H1 (cell line): ENCODE results near the gene ACE.
A peak's percentile ranks its signal among the peaks of the same experiment; 100 is the strongest.

Experiments used
- ASH2L ChIP-seq: fragments of 200-600, 300-600 bp; sonication (generic); IDR thresholded peaks from one replicate; pipeline ENCODE4 v1.7.1; 2017; ENCODE audit warnings: low read length
- CBX8 ChIP-seq: fragments of 300-800, 300-1000 bp; sonication (generic); IDR thresholded peaks from 2 replicates; pipeline ENCODE4 v1.7.1; 2016; ENCODE audit warnings: low read depth, low read length, borderline replicate concordance
- CEBPB ChIP-seq: IDR thresholded peaks from 2 replicates; pipeline ENCODE4 v1.6.1; 2012; ENCODE audit warnings: low read depth, low read length
- POLR2AphosphoS5 ChIP-seq: IDR thresholded peaks from 2 replicates; pipeline ENCODE4 v1.6.1; 2011; ENCODE audit warnings: low read depth, low read length
- RBBP5 ChIP-seq: IDR thresholded peaks from 2 replicates; pipeline ENCODE4 v1.7.1; 2012; ENCODE audit warnings: low read depth, mild to moderate bottlenecking, inconsistent platforms, low read length, moderate library complexity, borderline replicate concordance
- SP4 ChIP-seq: IDR thresholded peaks from 2 replicates; pipeline ENCODE4 v1.6.1; 2012; ENCODE audit warnings: low read length, inconsistent platforms
- SUZ12 ChIP-seq: fragments of 200-600 bp; sonication (generic); IDR thresholded peaks from 2 replicates; pipeline ENCODE4 v1.6.1; 2012; ENCODE audit warnings: mild to moderate bottlenecking, inconsistent platforms, low read length, moderate library complexity, mixed read lengths
- ZNF274 ChIP-seq: IDR thresholded peaks from 2 replicates; pipeline ENCODE4 v1.7.0; 2012; ENCODE audit warnings: low read length, borderline replicate concordance; ENCODE audit errors: extremely low read depth
- TF ChIP-seq, protein P1 (sequence below), 3 experiments: IDR thresholded peaks; 1 replicate in 2 of 3; 2 replicates in 1 of 3; pipeline versions ENCODE4 v1.5.1 to v1.6.1; 2011; ENCODE audit warnings: low read length in 3 of 3, mild to moderate bottlenecking in 3 of 3, inconsistent platforms in 2 of 3, low read depth in 1 of 3, moderate library complexity in 1 of 3; ENCODE audit not compliant: insufficient read depth in 1 of 3; ENCODE audit errors: control extremely low read depth in 1 of 3
- TF ChIP-seq, protein P2 (sequence below): IDR thresholded peaks from 2 replicates; pipeline ENCODE4 v1.6.1; 2012; ENCODE audit warnings: inconsistent platforms
- TF ChIP-seq, protein P3 (sequence below): IDR thresholded peaks from 2 replicates; pipeline ENCODE4 v1.6.1; 2011; ENCODE audit warnings: low read depth, mild to moderate bottlenecking, low read length; ENCODE audit not compliant: insufficient read depth

DNA sequence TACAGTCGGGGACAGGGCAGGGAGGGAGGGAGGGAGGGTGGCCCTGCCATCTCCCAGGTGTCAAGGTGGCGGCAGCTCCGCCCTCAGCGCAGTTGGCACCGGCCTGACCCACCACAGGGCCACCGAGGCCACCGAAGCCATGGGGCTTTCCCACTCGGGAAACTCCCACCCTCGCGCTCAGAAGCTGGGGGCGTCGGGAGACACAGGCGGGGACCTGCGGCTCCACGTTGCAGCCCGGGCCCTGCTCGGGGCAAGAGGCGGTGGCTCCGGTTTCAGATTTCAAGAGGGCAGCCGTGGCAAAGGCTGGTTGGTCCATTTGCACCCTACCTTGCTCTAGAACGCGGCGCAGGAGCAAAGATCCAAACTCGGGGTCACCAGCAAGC is 31.3 kb upstream of the ACE start:
- TF ChIP-seq, protein P1, sequence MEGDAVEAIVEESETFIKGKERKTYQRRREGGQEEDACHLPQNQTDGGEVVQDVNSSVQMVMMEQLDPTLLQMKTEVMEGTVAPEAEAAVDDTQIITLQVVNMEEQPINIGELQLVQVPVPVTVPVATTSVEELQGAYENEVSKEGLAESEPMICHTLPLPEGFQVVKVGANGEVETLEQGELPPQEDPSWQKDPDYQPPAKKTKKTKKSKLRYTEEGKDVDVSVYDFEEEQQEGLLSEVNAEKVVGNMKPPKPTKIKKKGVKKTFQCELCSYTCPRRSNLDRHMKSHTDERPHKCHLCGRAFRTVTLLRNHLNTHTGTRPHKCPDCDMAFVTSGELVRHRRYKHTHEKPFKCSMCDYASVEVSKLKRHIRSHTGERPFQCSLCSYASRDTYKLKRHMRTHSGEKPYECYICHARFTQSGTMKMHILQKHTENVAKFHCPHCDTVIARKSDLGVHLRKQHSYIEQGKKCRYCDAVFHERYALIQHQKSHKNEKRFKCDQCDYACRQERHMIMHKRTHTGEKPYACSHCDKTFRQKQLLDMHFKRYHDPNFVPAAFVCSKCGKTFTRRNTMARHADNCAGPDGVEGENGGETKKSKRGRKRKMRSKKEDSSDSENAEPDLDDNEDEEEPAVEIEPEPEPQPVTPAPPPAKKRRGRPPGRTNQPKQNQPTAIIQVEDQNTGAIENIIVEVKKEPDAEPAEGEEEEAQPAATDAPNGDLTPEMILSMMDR (IDR thresholded peaks at IDR 0.05; ENCODE audit: control extremely low read depth in 1 of 3, insufficient read depth in 1 of 3, low read depth in 1 of 3, low read length in 3 of 3): no peak
- TF ChIP-seq CEBPB: no peak
- no peak for TF ChIP-seq SUZ12
- no peak for TF ChIP-seq CBX8
- TF ChIP-seq, protein P2, sequence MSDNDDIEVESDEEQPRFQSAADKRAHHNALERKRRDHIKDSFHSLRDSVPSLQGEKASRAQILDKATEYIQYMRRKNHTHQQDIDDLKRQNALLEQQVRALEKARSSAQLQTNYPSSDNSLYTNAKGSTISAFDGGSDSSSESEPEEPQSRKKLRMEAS: peak; percentile 42; the same call in 1 of the 2 replicates
- no peak for TF ChIP-seq SP4
- TF ChIP-seq POLR2AphosphoS5: no peak
- TF ChIP-seq ZNF274: no peak
- TF ChIP-seq RBBP5: no peak
- no peak for TF ChIP-seq ASH2L
- TF ChIP-seq, protein P3, sequence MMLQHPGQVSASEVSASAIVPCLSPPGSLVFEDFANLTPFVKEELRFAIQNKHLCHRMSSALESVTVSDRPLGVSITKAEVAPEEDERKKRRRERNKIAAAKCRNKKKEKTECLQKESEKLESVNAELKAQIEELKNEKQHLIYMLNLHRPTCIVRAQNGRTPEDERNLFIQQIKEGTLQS: no peak
